Neural crest cell (in vitro differentiated cells): ENCODE data around the gene PIM1. TPM values are rescaled to one million over a fixed set of nuclear protein-coding genes. Genes with fewer than 3 reads are reported as not detected.

ENCODE experiments used
- DNase-seq: peaks from one replicate; pipeline ENCODE4 v3.0.0; 2021; ENCODE audit warnings: low read depth, mixed read lengths, low spot score
- H3K27ac Mint-ChIP-seq: one replicate; pipeline ENCODE4 v1.8.0; 2021; ENCODE audit warnings: mild to moderate bottlenecking, mixed read lengths; ENCODE audit not compliant: unreplicated experiment
- H3K27me3 Mint-ChIP-seq: 2 replicates; pipeline ENCODE4 v1.8.0; 2021; ENCODE audit warnings: low read depth, mild to moderate bottlenecking, mixed read lengths
- H3K36me3 Mint-ChIP-seq: 2 replicates; pipeline ENCODE4 v1.8.0; 2021; ENCODE audit warnings: low read depth, mild to moderate bottlenecking, mixed read lengths
- H3K4me1 Mint-ChIP-seq: 2 replicates; pipeline ENCODE4 v1.8.0; 2021; ENCODE audit warnings: mixed read lengths
- H3K4me3 Mint-ChIP-seq: one replicate; pipeline ENCODE4 v1.8.0; 2021; ENCODE audit warnings: mild to moderate bottlenecking, mixed read lengths
- H3K9me3 Mint-ChIP-seq: 2 replicates; pipeline ENCODE4 v1.8.0; 2021; ENCODE audit warnings: mixed read lengths
- CTCF ChIP-seq: fragments of 200-600 bp; sonication (generic); conservative IDR thresholded peaks from 2 replicates; pipeline ENCODE4 v1.5.0; 2021; ENCODE audit warnings: antibody characterized with exemption, mild to moderate bottlenecking
- total RNA-seq: library from RNA; stranded (reverse); gene quantifications from 2 replicates; pipeline ENCODE4 v1.2.1, GENCODE V29; 2021

The PIM1 gene
- total RNA-seq, 1 donor from 2014 or later: 9.1 TPM

- DNase-seq: peak; percentile 71
- H3K4me1 Mint-ChIP-seq: peaks cover 13% of the 10 kb centered on the region
- TF ChIP-seq CTCF: no peak
- no peaks in the 10 kb centered on the region for H3K27me3 Mint-ChIP-seq
- no peaks in the 10 kb centered on the region for H3K9me3 Mint-ChIP-seq
- H3K27ac Mint-ChIP-seq: no peak overlapping the region
- peak overlapping the region; percentile 82 for H3K4me3 Mint-ChIP-seq
- H3K36me3 Mint-ChIP-seq: no peaks in the 10 kb centered on the region
Observed at GRCh38 chr6:37222125-37222967, 52.4 kb downstream of the PIM1 start.

DNA sequence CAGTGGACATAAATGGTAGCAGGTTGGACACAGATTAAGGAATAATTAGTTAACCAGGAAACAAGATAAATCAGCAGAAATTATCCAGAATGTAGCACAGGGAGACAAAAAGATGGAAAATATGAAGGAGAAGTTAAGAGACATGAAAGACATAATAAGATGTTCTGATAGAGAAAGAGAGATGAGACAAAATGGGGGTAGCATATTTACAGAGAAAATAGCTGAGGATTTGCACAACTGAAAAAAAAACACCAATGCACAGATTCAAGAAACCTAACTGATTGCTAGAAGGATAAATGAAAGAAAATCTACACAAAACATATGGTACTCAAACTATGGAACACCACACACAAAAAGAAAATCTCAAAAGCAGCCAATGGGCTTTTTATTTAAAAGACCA, 53.0 kb downstream of the PIM1 start:
- Mint-ChIP-seq H3K36me3 (no peaks in the 10 kb centered on the region), H3K9me3 (no peaks in the 10 kb centered on the region), H3K4me3 (peak overlapping the region; percentile 82), H3K4me1 (peaks cover 13% of the 10 kb centered on the region), H3K27me3 (no peaks in the 10 kb centered on the region), H3K27ac (no peak overlapping the region)
- no peak for DNase-seq
- no peak for TF ChIP-seq CTCF

Other genes starting within 250 kb of the PIM1 start
- not detected in 2 replicates for gene PI16, start 215.4 kb upstream of the PIM1 start, total RNA-seq
- 182 and 193 TPM in 2 replicates for gene MTCH1, start 184.0 kb upstream of the PIM1 start, total RNA-seq
- not detected in 2 replicates for gene FGD2, start 164.5 kb upstream of the PIM1 start, total RNA-seq
- 11.1 and 11.4 TPM in 2 replicates for gene TBC1D22B, start 87.6 kb downstream of the PIM1 start, total RNA-seq
- gene TMEM217, start 88.0 kb downstream of the PIM1 start, total RNA-seq: 0.82 and 0.86 TPM in 2 replicates
- 31.6 and 33.3 TPM in 2 replicates for gene RNF8, start 183.8 kb downstream of the PIM1 start, total RNA-seq